Measurements from ENCODE around the gene DLGAP1. TPM values are rescaled to one million over a fixed set of nuclear protein-coding genes. Genes with fewer than 3 reads are reported as not detected.
A peak's percentile ranks its signal among the peaks of the same experiment; 100 is the strongest.

DLGAP1 gene
- total RNA-seq, 1 donor from 2014 or later = 11.5 TPM

GRCh38 chr18:3592864-3593263 lies 862.2 kb downstream of the DLGAP1 start:
- H3K27ac Mint-ChIP-seq (ENCODE audit: unreplicated experiment) = peak overlapping the region; percentile 98
- no peak for DNase-seq (ENCODE audit: low read depth, low spot score)
- peaks cover 61% of the 10 kb centered on the region for H3K4me1 Mint-ChIP-seq
- TF ChIP-seq, protein P1, sequence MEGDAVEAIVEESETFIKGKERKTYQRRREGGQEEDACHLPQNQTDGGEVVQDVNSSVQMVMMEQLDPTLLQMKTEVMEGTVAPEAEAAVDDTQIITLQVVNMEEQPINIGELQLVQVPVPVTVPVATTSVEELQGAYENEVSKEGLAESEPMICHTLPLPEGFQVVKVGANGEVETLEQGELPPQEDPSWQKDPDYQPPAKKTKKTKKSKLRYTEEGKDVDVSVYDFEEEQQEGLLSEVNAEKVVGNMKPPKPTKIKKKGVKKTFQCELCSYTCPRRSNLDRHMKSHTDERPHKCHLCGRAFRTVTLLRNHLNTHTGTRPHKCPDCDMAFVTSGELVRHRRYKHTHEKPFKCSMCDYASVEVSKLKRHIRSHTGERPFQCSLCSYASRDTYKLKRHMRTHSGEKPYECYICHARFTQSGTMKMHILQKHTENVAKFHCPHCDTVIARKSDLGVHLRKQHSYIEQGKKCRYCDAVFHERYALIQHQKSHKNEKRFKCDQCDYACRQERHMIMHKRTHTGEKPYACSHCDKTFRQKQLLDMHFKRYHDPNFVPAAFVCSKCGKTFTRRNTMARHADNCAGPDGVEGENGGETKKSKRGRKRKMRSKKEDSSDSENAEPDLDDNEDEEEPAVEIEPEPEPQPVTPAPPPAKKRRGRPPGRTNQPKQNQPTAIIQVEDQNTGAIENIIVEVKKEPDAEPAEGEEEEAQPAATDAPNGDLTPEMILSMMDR (conservative IDR thresholded peaks at IDR 0.05) = no peak
- no peaks in the 10 kb centered on the region for H3K9me3 Mint-ChIP-seq
- peak overlapping the region; percentile 91 for H3K4me3 Mint-ChIP-seq
- H3K27me3 Mint-ChIP-seq (ENCODE audit: low read depth) = no peaks in the 10 kb centered on the region
- no peaks in the 10 kb centered on the region for H3K36me3 Mint-ChIP-seq (ENCODE audit: low read depth)

DNA sequence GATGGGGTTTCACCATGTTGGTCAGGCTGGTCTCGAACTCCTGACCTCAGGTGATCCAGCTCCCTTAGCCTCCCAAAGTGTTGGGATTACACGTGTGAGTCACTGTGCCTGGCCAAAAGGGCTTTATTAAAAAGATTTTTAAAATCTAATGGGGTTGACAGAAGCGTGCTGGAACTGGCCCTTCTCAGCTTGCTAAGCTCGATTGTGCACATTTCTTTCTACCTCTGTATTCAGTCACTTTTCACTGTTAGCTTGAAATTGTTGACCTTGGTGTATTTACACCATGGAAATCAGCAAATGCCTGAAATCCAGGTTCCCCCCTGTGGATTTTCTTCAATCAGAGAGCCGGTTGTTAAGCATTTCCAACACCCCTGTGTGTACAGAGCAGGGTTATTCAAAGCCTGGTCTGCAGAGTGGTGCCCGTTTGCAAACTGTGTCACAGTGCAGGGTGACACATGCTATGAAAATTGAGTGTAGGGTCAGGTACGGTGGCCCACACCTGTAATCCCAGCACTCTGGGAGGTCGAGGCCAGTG lies 864.9 kb downstream of the DLGAP1 start:
- Mint-ChIP-seq H3K4me1 (peaks cover 46% of the 10 kb centered on the region), H3K27ac (ENCODE audit: unreplicated experiment) (no peak overlapping the region), H3K27me3 (ENCODE audit: low read depth) (no peaks in the 10 kb centered on the region), H3K4me3 (no peak overlapping the region), H3K9me3 (no peaks in the 10 kb centered on the region), H3K36me3 (ENCODE audit: low read depth) (no peaks in the 10 kb centered on the region)
- TF ChIP-seq, protein P1 (conservative IDR thresholded peaks at IDR 0.05) = no peak
- DNase-seq (ENCODE audit: low read depth, low spot score) = no peak

DNA sequence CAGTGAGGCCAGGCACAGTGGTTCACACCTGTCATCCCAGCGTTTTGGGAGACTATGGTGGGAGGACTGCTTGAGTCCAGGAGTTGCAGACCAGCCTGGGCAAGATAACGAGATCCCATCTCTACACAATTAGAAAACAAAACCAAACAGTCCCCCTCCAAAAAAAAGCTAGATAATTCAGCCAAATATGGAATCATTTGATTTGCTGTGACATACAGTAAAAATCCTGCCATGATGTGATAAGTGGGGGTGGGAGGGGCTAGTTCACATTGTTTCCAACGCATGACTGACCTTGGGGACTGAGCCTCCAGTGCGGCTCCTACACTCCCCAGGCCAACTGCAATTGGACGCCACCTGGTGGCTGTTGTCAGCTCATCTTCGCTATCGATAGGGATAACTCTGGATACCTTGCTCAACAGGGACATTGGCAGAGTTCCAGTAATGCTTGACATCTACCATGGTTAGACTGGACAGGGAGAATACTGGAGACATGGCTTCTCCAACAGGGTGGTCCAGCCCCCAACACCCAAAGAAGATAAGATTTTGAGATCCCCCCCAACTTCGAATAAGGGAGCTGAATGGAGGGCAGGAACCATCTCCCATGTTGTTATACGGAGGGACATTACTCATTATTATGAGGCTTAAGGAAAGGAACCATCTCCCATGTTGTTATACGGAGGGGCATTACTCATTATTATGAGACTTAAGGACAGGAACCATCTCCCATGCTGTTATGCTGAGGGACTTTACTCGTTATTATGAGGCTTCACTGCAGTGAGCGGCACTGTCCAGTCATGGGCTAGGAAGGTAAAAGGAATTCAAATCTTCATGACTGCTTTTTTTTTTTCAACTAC lies 869.2 kb downstream of the DLGAP1 start:
- peak; percentile 79 for DNase-seq (ENCODE audit: low read depth, low spot score)
- H3K27me3 Mint-ChIP-seq (ENCODE audit: low read depth) = no peaks in the 10 kb centered on the region
- H3K4me1 Mint-ChIP-seq = peaks cover 23% of the 10 kb centered on the region
- TF ChIP-seq, protein P1 (conservative IDR thresholded peaks at IDR 0.05) = peak; percentile 81
- H3K27ac Mint-ChIP-seq (ENCODE audit: unreplicated experiment) = no peak overlapping the region
- no peaks in the 10 kb centered on the region for H3K36me3 Mint-ChIP-seq (ENCODE audit: low read depth)
- no peaks in the 10 kb centered on the region for H3K9me3 Mint-ChIP-seq
- peak overlapping the region; percentile 9 for H3K4me3 Mint-ChIP-seq

DNA sequence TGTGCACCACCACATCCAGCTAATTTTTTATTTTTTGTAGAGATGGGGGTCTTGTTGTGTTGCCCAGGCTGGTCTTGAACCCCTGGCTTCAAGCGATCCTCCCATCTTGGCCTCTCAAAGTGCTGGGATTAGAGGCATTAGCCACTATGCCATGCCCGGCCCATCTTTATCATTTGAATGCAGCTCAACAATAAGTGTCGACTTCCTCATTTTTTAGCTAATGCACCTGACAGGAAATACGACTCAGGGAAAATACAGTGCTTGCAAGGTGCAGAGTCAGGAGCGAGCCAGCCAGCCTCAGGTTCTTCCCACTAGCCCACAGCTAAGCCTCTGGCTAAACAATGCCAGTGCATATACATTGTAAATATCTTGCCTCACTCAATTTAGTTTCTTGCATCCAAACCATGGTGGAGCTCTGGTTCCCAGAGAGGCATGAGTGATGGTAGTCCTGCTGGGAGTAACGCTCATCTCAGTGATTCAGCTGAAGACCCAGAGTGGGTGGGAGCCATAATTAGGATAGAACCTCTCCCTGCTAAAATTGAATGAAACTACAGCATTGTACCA lies 870.1 kb downstream of the DLGAP1 start:
- Mint-ChIP-seq H3K36me3 (ENCODE audit: low read depth) (no peaks in the 10 kb centered on the region), H3K27me3 (ENCODE audit: low read depth) (no peaks in the 10 kb centered on the region), H3K27ac (ENCODE audit: unreplicated experiment) (no peak overlapping the region), H3K9me3 (no peaks in the 10 kb centered on the region), H3K4me3 (no peak overlapping the region), H3K4me1 (peaks cover 21% of the 10 kb centered on the region)
- no peak for DNase-seq (ENCODE audit: low read depth, low spot score)
- TF ChIP-seq, protein P1 (conservative IDR thresholded peaks at IDR 0.05) = no peak

- no peak overlapping the region for H3K27ac Mint-ChIP-seq (ENCODE audit: unreplicated experiment)
These were observed 870.7 kb downstream of the DLGAP1 start for GRCh38 chr18:3584266-3584861.

More at GRCh38 chr18:3584266-3584861, 870.7 kb downstream of the DLGAP1 start:
- no peak for DNase-seq (ENCODE audit: low read depth, low spot score)
- Mint-ChIP-seq H3K27me3 (ENCODE audit: low read depth) (no peaks in the 10 kb centered on the region), H3K36me3 (ENCODE audit: low read depth) (no peaks in the 10 kb centered on the region), H3K4me1 (peaks cover 21% of the 10 kb centered on the region), H3K9me3 (no peaks in the 10 kb centered on the region), H3K4me3 (no peak overlapping the region)
- TF ChIP-seq, protein P1 (conservative IDR thresholded peaks at IDR 0.05) = no peak
